NCI-H2196 treated with DMSO at 0.1 percent for 48 hours (cell line): ENCODE results near the gene FAM174C.

Experiments used
- DNase-seq: peaks from one replicate; lab custom pipeline; 2025; ENCODE audit not compliant: unreplicated experiment; lab: John Stamatoyannopoulos, UW

The FAM174C gene

GRCh38 chr19:1272423-1273262 lies 2.7 kb upstream of the FAM174C start:
- no peak for DNase-seq

GRCh38 chr19:1273263-1274041 lies 1.9 kb upstream of the FAM174C start:
- no peak for DNase-seq

DNA sequence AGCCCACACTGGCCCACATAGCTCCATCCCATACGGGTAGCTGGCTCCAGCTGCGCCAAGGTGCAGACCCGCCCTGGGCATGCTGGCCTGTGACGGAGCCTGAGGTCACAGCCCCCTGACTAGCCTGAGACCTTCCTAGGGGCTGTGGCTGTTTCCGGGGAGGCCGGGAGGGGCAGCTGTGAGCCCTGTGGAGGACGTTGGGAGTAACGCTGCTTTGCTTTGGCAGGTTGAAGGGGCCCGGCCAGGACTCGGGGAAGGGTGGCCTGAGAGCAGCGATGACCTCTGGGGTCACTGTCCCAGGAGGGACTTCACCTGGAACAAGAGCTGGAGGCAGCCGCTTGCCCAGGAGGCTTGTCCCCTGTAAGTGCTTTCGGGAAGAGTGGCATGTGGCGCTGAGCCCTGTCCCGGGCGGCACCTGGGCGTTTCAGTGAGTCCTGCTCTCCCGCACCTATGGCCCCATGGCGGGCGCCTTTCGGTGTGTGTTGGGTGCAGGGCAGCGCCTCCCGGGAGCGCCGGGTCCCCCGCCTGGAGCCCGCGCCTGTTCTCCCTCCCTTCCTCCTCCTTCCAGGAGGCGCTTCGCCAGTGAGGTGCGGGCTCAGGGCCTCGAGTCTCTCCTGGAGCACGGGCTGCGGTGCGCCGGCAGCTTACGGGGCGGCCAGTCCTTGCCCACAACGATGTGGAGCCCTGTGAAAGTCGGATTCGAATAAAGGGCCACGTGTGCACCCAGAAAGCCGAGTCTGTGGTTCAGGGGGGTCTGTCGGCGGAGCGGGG lies 1.1 kb upstream of the FAM174C start:
- no peak for DNase-seq

DNA sequence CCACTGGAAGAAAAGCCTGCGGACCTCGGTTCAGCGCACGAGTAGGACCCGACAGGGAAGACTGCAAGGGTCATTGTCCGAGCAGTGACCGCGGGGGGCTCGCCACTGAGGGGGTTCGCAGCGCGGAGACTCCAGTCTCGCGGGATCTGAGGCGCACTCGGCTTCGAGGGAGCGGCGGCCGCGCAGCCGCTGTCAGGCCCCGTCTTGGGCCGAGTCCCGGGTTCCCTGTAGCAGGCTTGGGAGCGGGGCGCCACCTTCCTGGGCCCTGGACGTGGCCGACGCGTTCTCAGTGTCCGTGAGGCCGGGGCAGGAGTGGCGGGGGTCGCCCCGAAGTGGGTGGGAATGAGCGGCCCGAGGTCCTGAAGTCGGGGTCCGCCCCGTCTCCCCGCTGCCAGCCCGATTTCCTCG lies 474 bp upstream of the FAM174C start:
- DNase-seq, result no peak

DNA sequence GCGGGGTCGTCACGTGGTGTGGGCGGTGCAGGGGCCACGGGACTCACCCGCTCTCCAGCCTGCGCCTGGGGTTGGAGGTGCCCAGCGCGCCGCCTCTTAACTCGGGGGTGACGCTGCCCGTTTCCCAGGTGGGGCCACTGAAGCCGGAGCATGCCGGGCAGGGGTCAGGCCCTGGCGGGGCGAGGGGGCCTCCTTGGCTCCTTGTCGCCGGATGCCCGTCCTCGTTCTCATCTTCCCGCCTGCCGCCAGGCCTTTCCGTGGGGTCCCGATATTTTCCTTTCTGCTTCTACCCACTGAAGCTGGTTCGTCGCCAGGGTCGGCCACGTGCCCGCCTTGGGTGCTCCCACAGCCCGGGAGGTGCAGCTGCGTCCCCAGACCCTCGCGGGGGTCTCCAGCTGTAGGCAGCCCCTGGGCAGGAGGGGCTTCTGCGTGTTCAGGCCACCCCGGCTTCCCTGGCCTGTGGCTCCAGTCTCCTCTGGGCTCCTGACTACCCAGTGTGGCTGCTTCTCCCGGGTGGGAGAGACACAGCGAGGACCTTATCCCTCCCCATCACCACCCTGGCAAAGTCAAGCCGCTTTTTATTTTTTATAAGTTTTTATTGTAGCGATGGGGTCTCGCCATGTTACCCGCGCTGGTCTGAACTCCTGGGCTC lies 772 bp downstream of the FAM174C start:
- no peak for DNase-seq

DNA sequence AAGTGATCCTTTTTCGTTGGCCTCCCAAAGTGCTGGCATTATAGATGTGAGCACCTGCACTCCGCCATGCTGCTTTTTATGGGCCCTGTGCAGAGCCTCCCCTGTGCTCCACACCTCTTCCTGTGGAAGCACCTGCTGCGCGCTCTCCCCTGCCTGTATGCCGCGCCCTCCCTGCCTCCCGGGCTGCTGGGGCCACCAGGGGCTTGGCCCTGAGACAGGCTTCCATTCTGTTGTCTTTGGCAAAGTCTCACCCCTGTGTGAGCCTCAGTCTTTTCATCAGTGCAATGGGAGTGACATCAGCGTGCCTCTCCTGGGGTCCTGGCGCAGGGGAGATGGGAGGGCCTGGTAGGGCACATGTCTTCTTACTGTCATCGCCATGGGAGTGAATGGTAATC lies 1.3 kb downstream of the FAM174C start:
- no peak for DNase-seq

DNA sequence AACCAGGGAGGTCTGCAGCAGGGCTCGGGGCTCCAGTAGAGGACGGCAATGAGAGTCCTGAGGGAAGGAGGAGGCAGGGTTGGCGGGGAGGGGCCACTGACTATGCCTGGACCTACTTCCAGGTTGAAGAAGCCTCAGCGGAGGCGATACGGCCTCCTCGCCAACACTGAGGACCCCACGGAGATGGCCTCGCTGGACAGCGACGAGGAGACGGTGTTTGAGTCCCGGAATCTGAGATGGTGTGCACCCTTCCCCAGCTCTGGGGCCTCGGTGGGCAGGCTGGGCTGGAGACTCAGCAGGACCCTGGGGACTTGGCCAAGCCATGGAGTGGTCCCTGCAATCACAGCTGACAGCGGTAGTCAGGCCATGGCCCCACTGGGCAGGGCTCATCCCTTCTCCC lies 1.7 kb downstream of the FAM174C start:
- no peak for DNase-seq

DNA sequence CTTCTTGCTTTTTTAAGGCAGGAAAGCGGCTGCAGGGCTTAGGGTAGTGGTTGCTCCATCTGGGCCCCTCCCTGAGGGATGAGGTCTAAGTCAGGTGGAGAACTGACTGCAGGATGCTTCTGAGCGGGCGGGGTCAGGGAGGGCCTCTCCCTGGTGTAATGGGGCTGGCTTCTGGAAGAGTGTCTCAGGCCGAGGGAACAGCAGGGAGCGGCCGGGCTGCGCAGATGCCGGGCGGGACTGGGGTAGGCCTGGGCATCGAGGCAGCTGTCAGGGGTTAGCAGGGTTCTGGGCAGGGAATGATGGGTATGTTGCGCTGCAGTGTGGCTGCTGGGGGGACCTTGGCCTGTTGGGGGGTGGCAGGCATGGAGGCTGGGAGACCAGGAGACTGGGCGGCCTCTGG lies 2.7 kb downstream of the FAM174C start:
- no peak for DNase-seq

DNA sequence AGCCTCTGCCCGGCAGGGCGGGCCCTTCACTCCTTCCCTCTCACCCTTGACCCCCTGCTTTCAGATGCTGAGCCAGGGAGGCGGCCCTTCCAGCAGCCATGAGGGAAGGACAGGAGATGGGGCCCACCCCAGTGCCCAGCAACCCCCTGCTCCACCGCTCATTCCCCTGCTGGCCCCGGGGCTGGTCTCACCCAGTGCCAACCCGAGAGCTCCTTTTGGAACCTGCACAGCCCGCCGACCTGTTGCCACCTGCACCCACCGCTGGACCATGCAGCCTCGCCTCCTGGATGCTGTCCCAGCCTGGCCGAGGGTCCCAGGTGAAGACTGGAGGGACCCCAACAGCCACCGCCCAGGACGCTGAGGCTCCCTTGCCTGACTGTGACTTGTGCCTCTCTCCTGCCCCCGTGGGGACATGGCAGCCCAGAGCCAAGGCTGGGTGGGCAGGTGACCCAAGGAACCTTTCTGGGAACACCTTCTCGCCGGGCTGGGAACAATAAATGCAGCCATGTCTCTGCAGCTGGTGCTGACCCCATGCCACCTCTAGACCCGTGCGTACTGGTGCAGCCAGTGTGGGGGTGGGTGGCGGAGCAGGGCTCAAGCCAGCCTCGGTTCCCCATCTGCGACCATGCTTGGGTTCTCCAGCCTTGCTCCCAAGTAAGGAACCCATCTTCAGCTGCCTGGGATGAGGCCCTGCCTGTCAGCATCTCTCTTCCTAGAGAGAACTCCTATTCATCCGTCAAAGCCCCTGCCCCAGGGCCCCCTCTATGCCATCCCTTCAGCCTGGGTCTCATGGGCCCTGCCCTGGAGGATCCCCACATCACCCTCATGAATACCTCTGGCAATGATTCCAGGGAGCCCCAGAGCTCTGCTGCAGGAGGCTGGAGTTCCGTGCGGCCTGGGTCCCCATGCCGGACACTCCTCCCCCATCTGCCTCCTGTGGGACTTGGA lies 3.7 kb downstream of the FAM174C start:
- no peak for DNase-seq

DNA sequence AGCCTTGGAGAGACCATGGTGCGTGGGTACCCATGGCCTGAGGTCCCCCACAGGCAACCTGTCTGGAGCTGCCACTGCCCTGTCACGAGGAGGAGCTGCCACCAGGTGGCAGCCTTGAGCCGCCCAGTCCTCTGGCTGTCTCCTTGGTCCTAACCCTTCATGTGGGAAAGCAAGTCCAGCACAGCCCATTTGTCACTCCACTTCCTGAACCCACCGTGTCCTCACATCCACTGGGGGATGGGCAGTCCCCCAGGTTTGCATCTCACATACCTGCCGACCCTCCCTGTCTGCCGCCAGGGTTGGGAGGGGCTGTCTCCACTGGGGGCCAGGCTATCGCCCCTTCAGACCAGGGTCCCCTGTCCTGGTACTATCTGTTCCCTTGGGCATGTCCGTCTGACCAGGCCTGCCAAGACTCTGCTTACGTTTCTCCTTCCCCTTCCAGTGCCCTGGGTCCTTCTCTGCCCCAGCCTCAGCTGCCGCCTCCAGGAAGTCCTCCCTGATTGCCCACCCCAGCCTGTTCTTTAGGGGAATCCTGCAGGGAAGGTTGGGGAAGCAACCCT lies 4.5 kb downstream of the FAM174C start:
- peak; percentile 50 for DNase-seq

GRCh38 chr19:1280636-1281568 lies 5.6 kb downstream of the FAM174C start:
- DNase-seq, result no peak

GRCh38 chr19:1281569-1282287 lies 6.4 kb downstream of the FAM174C start:
- DNase-seq, result no peak

- DNase-seq, result no peak
Observed at GRCh38 chr19:1282588-1283206, 7.4 kb downstream of the FAM174C start.

GRCh38 chr19:1283207-1283916 lies 8.0 kb downstream of the FAM174C start:
- DNase-seq, result no peak

DNA sequence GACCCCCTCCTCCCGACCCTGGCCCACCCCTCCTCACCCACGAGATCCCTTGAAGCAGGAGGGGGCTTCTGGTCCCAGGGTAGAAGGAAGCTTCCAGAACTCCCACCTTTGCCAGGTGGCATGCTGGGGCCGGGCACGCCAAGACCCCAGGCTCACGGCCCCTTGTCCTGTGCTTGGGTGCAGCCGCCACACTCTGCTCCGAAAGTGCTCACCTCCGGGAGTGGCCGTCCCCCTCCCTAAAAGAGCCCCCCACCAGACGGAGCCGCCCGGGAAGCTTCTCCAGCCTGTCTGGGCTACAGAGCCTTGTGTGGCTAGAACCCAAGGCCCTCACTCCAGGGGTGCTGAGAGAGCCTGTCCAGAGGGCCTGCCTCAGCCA lies 8.6 kb downstream of the FAM174C start:
- DNase-seq, result no peak

DNA sequence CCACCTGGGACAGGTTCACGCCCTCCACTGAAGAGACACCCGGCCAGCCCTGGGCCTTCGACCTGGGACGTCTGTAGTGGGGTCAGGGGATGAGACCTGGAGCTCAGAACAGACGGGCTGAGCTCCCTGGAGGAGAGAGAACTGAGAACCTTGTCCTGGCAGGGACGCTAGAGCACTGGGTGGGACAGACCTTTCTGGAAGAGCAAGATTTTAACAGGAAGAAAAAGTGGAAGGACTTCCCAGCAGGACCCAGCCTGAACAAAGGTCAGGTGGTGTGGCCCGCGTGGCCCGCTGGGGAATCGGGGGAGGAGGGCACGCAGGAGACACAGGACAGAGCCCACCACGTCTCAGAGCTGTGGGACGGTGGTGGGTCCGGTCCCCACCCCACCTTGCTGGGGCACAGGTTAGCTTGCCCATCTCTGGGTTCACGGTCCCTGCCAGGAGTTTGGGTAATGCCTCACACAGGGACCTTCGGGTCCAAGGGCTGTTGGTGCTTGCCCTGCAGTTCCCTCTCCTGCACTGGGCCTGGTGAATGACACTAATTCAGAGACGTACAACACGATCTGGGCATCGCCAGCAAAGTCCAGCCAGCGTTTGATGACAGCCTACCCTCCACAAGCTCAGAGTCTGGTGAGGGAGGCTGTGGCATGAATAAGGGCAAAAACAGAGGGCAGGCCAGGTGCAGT lies 9.1 kb downstream of the FAM174C start:
- DNase-seq, result no peak
